ENCODE results near the gene KIF24. TPM values are rescaled to one million over a fixed set of nuclear protein-coding genes. Genes with fewer than 3 reads are reported as not detected.

Gene KIF24
- polyA plus RNA-seq, 1 of the 3 experiments (the other 2 are of a cell fraction) = 1.2 TPM

GRCh38 chr9:34317436-34317835, 11.6 kb downstream of the KIF24 start:
- no peak for DNase-seq
- Histone ChIP-seq H3K4me1 (ENCODE audit: control insufficient read depth in 1 of 2, insufficient read depth in 2 of 2, low read depth in 1 of 2, low read length in 1 of 2) (no peaks in the 10 kb centered on the region), H3K4me3 (ENCODE audit: low read depth in 2 of 2, low read length in 1 of 2) (no peak overlapping the region), H4K20me1 (ENCODE audit: insufficient read depth) (no peaks in the 10 kb centered on the region), H3K79me2 (ENCODE audit: insufficient read depth) (peaks cover 26% of the 10 kb centered on the region; the same call in 1 of the 2 replicates), H3F3A (replicated peaks; ENCODE audit: insufficient read depth) (no peaks in the 10 kb centered on the region), H3K27ac (ENCODE audit: low read depth in 2 of 2, low read length in 1 of 2) (no peak overlapping the region), H3K9me2 (no peaks in the 10 kb centered on the region), H3K9me3 (no peaks in the 10 kb centered on the region), H3K9ac (no peak overlapping the region), H3K36me3 (replicated peaks in 1 of 2; ENCODE audit: control insufficient read depth in 1 of 2, insufficient read depth in 2 of 2, low read length in 1 of 2) (no peaks in the 10 kb centered on the region), H3K4me2 (no peak overlapping the region), H2AFZ (ENCODE audit: low read depth) (no peak overlapping the region), H3K27me3 (ENCODE audit: insufficient read depth) (no peaks in the 10 kb centered on the region)
- CTCF ChIA-PET = interaction anchor here (0.7 to 1.1 kb wide), 3 partner anchors 15 to 183 kb away, joined by 3 to 6 read pairs (median 3); no protein-coding TSS in a partner anchor
- TF ChIP-seq FOSL2 (IDR thresholded peaks at IDR 0.05; ENCODE audit: borderline replicate concordance, low read depth) = no peak
- TF ChIP-seq TCF12 (IDR thresholded peaks at IDR 0.05) = no peak
- TF ChIP-seq NFIC (IDR thresholded peaks at IDR 0.05; ENCODE audit: borderline replicate concordance) = no peak
- no peak for TF ChIP-seq GATA2 (CRISPR knock-in tag; IDR thresholded peaks at IDR 0.05)
- no peak for TF ChIP-seq MEF2A (IDR thresholded peaks at IDR 0.05; ENCODE audit: borderline replicate concordance, low read depth)
- TF ChIP-seq FOXJ3 (CRISPR knock-in tag; IDR thresholded peaks at IDR 0.05) = no peak
- no peak for TF ChIP-seq RFX5 (IDR thresholded peaks at IDR 0.05; ENCODE audit: low read length)
- TF ChIP-seq SMC3 (IDR thresholded peaks at IDR 0.05; ENCODE audit: low read depth, low read length) = no peak
- TF ChIP-seq TAF1 (IDR thresholded peaks at IDR 0.05; ENCODE audit: borderline replicate concordance, low read depth, low read length) = no peak
- TF ChIP-seq, protein P1, sequence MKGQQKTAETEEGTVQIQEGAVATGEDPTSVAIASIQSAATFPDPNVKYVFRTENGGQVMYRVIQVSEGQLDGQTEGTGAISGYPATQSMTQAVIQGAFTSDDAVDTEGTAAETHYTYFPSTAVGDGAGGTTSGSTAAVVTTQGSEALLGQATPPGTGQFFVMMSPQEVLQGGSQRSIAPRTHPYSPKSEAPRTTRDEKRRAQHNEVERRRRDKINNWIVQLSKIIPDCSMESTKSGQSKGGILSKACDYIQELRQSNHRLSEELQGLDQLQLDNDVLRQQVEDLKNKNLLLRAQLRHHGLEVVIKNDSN (IDR thresholded peaks at IDR 0.05; ENCODE audit: borderline replicate concordance, low read depth) = no peak
- TF ChIP-seq NRF1 (IDR thresholded peaks at IDR 0.05; ENCODE audit: low read depth, low read length) = no peak
- no peak for TF ChIP-seq MXI1 (IDR thresholded peaks at IDR 0.05; ENCODE audit: low read depth, low read length)
- no peak for TF ChIP-seq RXRA (IDR thresholded peaks at IDR 0.05; ENCODE audit: borderline replicate concordance, low read depth)
- no peak for TF ChIP-seq RAD21 (IDR thresholded peaks at IDR 0.05; ENCODE audit: low read length)
- TF ChIP-seq IRF3 (IDR thresholded peaks at IDR 0.05; ENCODE audit: low read depth, low read length) = no peak
- POLR2A ChIA-PET = no interaction called here
- WGBS (ENCODE audit: low lambda C conversion rate) = 85% methylated on average over 2 of the region's 2 CpGs

DNA sequence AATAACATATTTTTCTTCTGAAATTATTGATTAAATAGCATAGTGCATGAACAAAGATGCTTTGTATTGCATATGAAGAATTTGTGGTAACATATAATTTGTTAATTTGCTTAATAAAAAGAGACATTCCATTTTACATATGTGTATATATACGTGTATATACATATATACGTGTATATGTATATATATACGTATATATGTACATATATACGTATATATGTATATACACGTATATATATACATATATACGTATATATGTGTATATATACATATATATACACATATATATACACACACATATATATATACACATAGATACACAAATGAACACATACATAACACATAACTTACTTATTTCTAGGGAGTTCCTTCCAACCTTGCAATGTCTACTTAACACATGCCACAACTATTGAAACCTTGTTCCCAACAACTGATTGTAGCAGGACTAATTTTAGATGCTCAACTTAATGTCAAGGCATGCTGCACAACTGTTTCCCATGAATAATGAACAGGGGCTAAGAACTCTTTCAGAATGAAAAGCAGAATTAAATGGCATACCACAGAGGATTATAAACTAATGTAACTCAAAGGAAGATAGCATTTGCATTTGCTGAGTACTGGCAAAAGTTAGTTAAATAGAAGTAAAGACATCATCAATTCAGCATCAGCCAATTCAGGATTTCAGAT, 17.4 kb downstream of the KIF24 start:
- Histone ChIP-seq H3K79me2 (ENCODE audit: insufficient read depth) (peaks cover 9% of the 10 kb centered on the region; the same call in 1 of the 2 replicates), H3K9me3 (no peaks in the 10 kb centered on the region), H3K4me3 (ENCODE audit: low read depth in 2 of 2, low read length in 1 of 2) (no peak overlapping the region), H3K4me1 (ENCODE audit: control insufficient read depth in 1 of 2, insufficient read depth in 2 of 2, low read depth in 1 of 2, low read length in 1 of 2) (peaks cover 3 to 7% of the 10 kb centered on the region in 2 experiments; a peak in 3 of 4 replicates), H3K4me2 (no peak overlapping the region), H3K27me3 (ENCODE audit: insufficient read depth) (no peaks in the 10 kb centered on the region), H4K20me1 (ENCODE audit: insufficient read depth) (no peaks in the 10 kb centered on the region), H3K27ac (ENCODE audit: low read depth in 2 of 2, low read length in 1 of 2) (no peak overlapping the region), H3F3A (replicated peaks; ENCODE audit: insufficient read depth) (no peaks in the 10 kb centered on the region), H3K9ac (no peak overlapping the region), H2AFZ (ENCODE audit: low read depth) (no peak overlapping the region), H3K36me3 (replicated peaks in 1 of 2; ENCODE audit: control insufficient read depth in 1 of 2, insufficient read depth in 2 of 2, low read length in 1 of 2) (no peaks in the 10 kb centered on the region), H3K9me2 (no peaks in the 10 kb centered on the region)
- no peak for DNase-seq
- TF ChIP-seq GATA2 (CRISPR knock-in tag; IDR thresholded peaks at IDR 0.05) = no peak
- no peak for TF ChIP-seq IRF3 (IDR thresholded peaks at IDR 0.05; ENCODE audit: low read depth, low read length)
- TF ChIP-seq JUND (IDR thresholded peaks at IDR 0.05) = no peak
- TF ChIP-seq REST (IDR thresholded peaks at IDR 0.05; ENCODE audit: low read depth, low read length) = no peak
- no peak for TF ChIP-seq YY1 (IDR thresholded peaks at IDR 0.05; ENCODE audit: low read depth)
- ChIA-PET CTCF (no interaction called here), POLR2A (no interaction called here)
- WGBS (ENCODE audit: low lambda C conversion rate) = 97% methylated on average over 6 of the region's 6 CpGs
